Suprapubic skin (tissue), 4 donors: Measurements from ENCODE around the gene ZNF625.

Source experiments
- EP300 ChIP-seq: sonication (generic); formaldehyde crosslinking; IDR thresholded peaks from one replicate; pipeline ENCODE4 v1.6.1; 2017; ENCODE audit warnings: antibody characterized with exemption
- POLR2A ChIP-seq, 2 donors: fragments of 450-650 bp; IDR thresholded peaks; one replicate each; pipeline ENCODE4 v1.6.1; 2017; ENCODE audit warnings: antibody characterized with exemption in 2 of 2, mild to moderate bottlenecking in 2 of 2, moderate library complexity in 2 of 2
- POLR2AphosphoS5 ChIP-seq, 3 donors: sonication (generic); formaldehyde crosslinking; IDR thresholded peaks; one replicate each; pipeline ENCODE4 v1.6.1; 2017; ENCODE audit warnings: antibody characterized with exemption in 3 of 3
- TF ChIP-seq, protein P1 (sequence below), 2 donors: fragments of 200-600 bp in 1 of 2; fragments of 450-650 bp in 1 of 2; sonication (generic) in 1 of 2; IDR thresholded peaks; one replicate each; pipeline ENCODE4 v1.5.1; 2016 to 2019; ENCODE audit warnings: antibody characterized with exemption in 2 of 2, mild to moderate bottlenecking in 1 of 2, moderate library complexity in 1 of 2

- TF ChIP-seq, protein P1, sequence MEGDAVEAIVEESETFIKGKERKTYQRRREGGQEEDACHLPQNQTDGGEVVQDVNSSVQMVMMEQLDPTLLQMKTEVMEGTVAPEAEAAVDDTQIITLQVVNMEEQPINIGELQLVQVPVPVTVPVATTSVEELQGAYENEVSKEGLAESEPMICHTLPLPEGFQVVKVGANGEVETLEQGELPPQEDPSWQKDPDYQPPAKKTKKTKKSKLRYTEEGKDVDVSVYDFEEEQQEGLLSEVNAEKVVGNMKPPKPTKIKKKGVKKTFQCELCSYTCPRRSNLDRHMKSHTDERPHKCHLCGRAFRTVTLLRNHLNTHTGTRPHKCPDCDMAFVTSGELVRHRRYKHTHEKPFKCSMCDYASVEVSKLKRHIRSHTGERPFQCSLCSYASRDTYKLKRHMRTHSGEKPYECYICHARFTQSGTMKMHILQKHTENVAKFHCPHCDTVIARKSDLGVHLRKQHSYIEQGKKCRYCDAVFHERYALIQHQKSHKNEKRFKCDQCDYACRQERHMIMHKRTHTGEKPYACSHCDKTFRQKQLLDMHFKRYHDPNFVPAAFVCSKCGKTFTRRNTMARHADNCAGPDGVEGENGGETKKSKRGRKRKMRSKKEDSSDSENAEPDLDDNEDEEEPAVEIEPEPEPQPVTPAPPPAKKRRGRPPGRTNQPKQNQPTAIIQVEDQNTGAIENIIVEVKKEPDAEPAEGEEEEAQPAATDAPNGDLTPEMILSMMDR (IDR thresholded peaks at IDR 0.05), result no peak
- TF ChIP-seq EP300, result no peak
- no peak for TF ChIP-seq POLR2A (IDR thresholded peaks at IDR 0.05)
- no peak for TF ChIP-seq POLR2AphosphoS5 (IDR thresholded peaks at IDR 0.05)
Measured at GRCh38 chr19:12112701-12113100, 43.8 kb downstream of the ZNF625 start.
